IMR-90 (cell line): ENCODE data around the gene RGS3. TPM values are rescaled to one million over a fixed set of nuclear protein-coding genes. Genes with fewer than 3 reads are reported as not detected.

Experiments used
- ATAC-seq: fragments of 200-7000 bp; cut with Tn5 transposase; 2 replicates; pipeline ENCODE4 v1.9.1; 2020; ENCODE audit warnings: low read depth, mild to moderate bottlenecking, moderate library complexity
- BruUV-seq: library from RNA; stranded (reverse); fragments of 400-500 nt; replicated peaks from 2 replicates; lab custom pipeline; 2021; lab: Mats Ljungman, UMichigan
- CTCF ChIA-PET: fragments of 300-600 bp; formaldehyde crosslinking; extraction: SDS; loops from one replicate; lab custom pipeline; 2021; ENCODE audit warnings: antibody characterized with exemption; lab: Yijun Ruan, JAX
- POLR2A ChIA-PET: fragments of 300-600 bp; sonication (Branson Sonifier 250); formaldehyde crosslinking; loops from one replicate; lab custom pipeline; 2022; ENCODE audit warnings: antibody characterized with exemption; ENCODE audit not compliant: unreplicated experiment; lab: Charles Lee
- DNase-seq: peaks from one replicate; pipeline ENCODE4 v3.0.0; 2013
- H2AFZ ChIP-seq: replicated peaks from 2 replicates; pipeline ENCODE3; 2013; ENCODE audit warnings: low read length, mild to moderate bottlenecking; ENCODE audit not compliant: poor library complexity
- H2AK5ac ChIP-seq: 2 replicates; pipeline ENCODE4 v1.6.1; 2013; ENCODE audit warnings: low read depth, low read length, inconsistent platforms
- H2AK9ac ChIP-seq: replicated peaks from 2 replicates; pipeline ENCODE3; 2013; ENCODE audit warnings: mild to moderate bottlenecking, low read depth, low read length, moderate library complexity; ENCODE audit not compliant: poor library complexity
- H2BK120ac ChIP-seq: 2 replicates; pipeline ENCODE4 v1.6.1; 2013; ENCODE audit warnings: low read depth, low read length, inconsistent platforms
- H2BK15ac ChIP-seq: 3 replicates; pipeline ENCODE4 v1.6.1; 2013; ENCODE audit warnings: low read depth, low read length, inconsistent platforms
- H2BK20ac ChIP-seq: 2 replicates; pipeline ENCODE4 v1.6.1; 2013; ENCODE audit warnings: low read depth, mild to moderate bottlenecking, inconsistent platforms, low read length, moderate library complexity
- H2BK5ac ChIP-seq: 2 replicates; pipeline ENCODE4 v1.6.1; 2013; ENCODE audit warnings: mild to moderate bottlenecking, low read depth, low read length, inconsistent platforms; ENCODE audit not compliant: poor library complexity, severe bottlenecking
- H3K14ac ChIP-seq: replicated peaks from 2 replicates; pipeline ENCODE4 v1.6.1; 2013; ENCODE audit warnings: low read depth, low read length, inconsistent platforms
- H3K18ac ChIP-seq: 2 replicates; pipeline ENCODE4 v1.6.1; 2013; ENCODE audit warnings: low read depth, low read length, control low read depth
- H3K23ac ChIP-seq: 2 replicates; pipeline ENCODE4 v1.6.1; 2013; ENCODE audit warnings: low read depth, low read length, inconsistent platforms
- H3K27ac ChIP-seq: 2 replicates; pipeline ENCODE4 v1.5.1; 2013; ENCODE audit warnings: mild to moderate bottlenecking, control low read depth, low read length; ENCODE audit not compliant: insufficient read depth
- H3K27me3 ChIP-seq: 2 replicates; pipeline ENCODE4 v1.6.1; 2013; ENCODE audit warnings: low read length; ENCODE audit not compliant: control insufficient read depth, insufficient read depth
- H3K36me3 ChIP-seq: 2 replicates; pipeline ENCODE4 v1.6.1; 2013; ENCODE audit warnings: low read length, mixed read lengths; ENCODE audit not compliant: control insufficient read depth, insufficient read depth
- H3K4ac ChIP-seq: 2 replicates; pipeline ENCODE4 v1.6.1; 2013; ENCODE audit warnings: low read depth, low read length, inconsistent platforms
- H3K4me1 ChIP-seq: 2 replicates; pipeline ENCODE4 v1.6.1; 2013; ENCODE audit warnings: low read length, mixed read lengths; ENCODE audit not compliant: control insufficient read depth, insufficient read depth
- H3K4me2 ChIP-seq: 2 replicates; pipeline ENCODE4 v1.6.1; 2013; ENCODE audit warnings: low read depth, mild to moderate bottlenecking, control low read depth, low read length, moderate library complexity
- H3K4me3 ChIP-seq: 2 replicates; pipeline ENCODE4 v1.5.1; 2013; ENCODE audit warnings: low read depth, mild to moderate bottlenecking, control low read depth, low read length, moderate library complexity; ENCODE audit not compliant: insufficient read depth
- H3K56ac ChIP-seq: 2 replicates; pipeline ENCODE4 v1.6.1; 2013; ENCODE audit warnings: low read length, inconsistent platforms; ENCODE audit not compliant: insufficient read depth; ENCODE audit errors: extremely low read depth
- H3K79me1 ChIP-seq, 2 experiments: 2 replicates each; pipeline ENCODE4 v1.6.1; 2013; ENCODE audit warnings: low read length in 2 of 2, inconsistent platforms in 1 of 2, low read depth in 1 of 2
- H3K9ac ChIP-seq: 2 replicates; pipeline ENCODE4 v1.6.1; 2013; ENCODE audit warnings: low read depth, low read length, control low read depth
- H3K9me1 ChIP-seq: 2 replicates; pipeline ENCODE4 v1.6.1; 2013; ENCODE audit warnings: low read length, inconsistent platforms; ENCODE audit not compliant: insufficient read depth
- H3K9me3 ChIP-seq: 2 replicates; pipeline ENCODE4 v1.6.1; 2013; ENCODE audit warnings: low read length; ENCODE audit not compliant: control insufficient read depth, insufficient read depth
- H4K20me1 ChIP-seq: 2 replicates; pipeline ENCODE4 v1.6.1; 2013; ENCODE audit warnings: low read length, inconsistent platforms; ENCODE audit not compliant: insufficient read depth
- H4K5ac ChIP-seq: 2 replicates; pipeline ENCODE4 v1.6.1; 2013; ENCODE audit warnings: mild to moderate bottlenecking, low read depth, low read length, control low read depth
- H4K8ac ChIP-seq, 2 experiments: 2 replicates each; pipeline ENCODE4 v1.6.1; 2013; ENCODE audit warnings: low read depth in 2 of 2, low read length in 2 of 2, control low read depth in 1 of 2, inconsistent platforms in 1 of 2
- H4K91ac ChIP-seq: 2 replicates; pipeline ENCODE4 v1.6.1; 2013; ENCODE audit warnings: low read depth, low read length, inconsistent platforms; ENCODE audit not compliant: insufficient read depth
- BHLHE40 ChIP-seq: fragments of 150-350 bp; IDR thresholded peaks from 2 replicates; pipeline ENCODE4 v1.6.1; 2016; ENCODE audit warnings: mild to moderate bottlenecking, low read depth, low read length
- CEBPB ChIP-seq: IDR thresholded peaks from 2 replicates; pipeline ENCODE4 v1.6.1; 2012; ENCODE audit warnings: low read depth, low read length, improper control_type of control experiment
- CHD1 ChIP-seq: IDR thresholded peaks from 2 replicates; pipeline ENCODE4 v1.6.1; 2012; ENCODE audit warnings: low read depth, low read length, improper control_type of control experiment
- ELK1 ChIP-seq: fragments of 150-350 bp; IDR thresholded peaks from 2 replicates; pipeline ENCODE4 v1.6.1; 2016; ENCODE audit warnings: low read depth, mild to moderate bottlenecking, low read length, moderate library complexity, borderline replicate concordance
- FOS ChIP-seq: fragments of 150-350 bp; IDR thresholded peaks from 2 replicates; pipeline ENCODE4 v1.6.1; 2016; ENCODE audit warnings: low read depth, low read length
- MAFK ChIP-seq: IDR thresholded peaks from 2 replicates; pipeline ENCODE4 v1.6.1; 2012; ENCODE audit warnings: low read depth, low read length, improper control_type of control experiment
- MAZ ChIP-seq: IDR thresholded peaks from 2 replicates; pipeline ENCODE4 v1.6.1; 2012; ENCODE audit warnings: low read depth, mild to moderate bottlenecking, low read length, improper control_type of control experiment, moderate library complexity, borderline replicate concordance
- MXI1 ChIP-seq: IDR thresholded peaks from 2 replicates; pipeline ENCODE4 v1.6.1; 2012; ENCODE audit warnings: low read depth, mild to moderate bottlenecking, low read length, moderate library complexity, borderline replicate concordance
- POLR2A ChIP-seq: IDR thresholded peaks from 2 replicates; pipeline ENCODE4 v1.6.1; 2012; ENCODE audit warnings: mild to moderate bottlenecking, low read depth, low read length
- RCOR1 ChIP-seq: IDR thresholded peaks from 2 replicates; pipeline ENCODE4 v1.6.1; 2012; ENCODE audit warnings: mild to moderate bottlenecking, low read length, improper control_type of control experiment; ENCODE audit not compliant: insufficient replicate concordance
- RFX5 ChIP-seq: IDR thresholded peaks from 2 replicates; pipeline ENCODE4 v1.8.0; 2012; ENCODE audit warnings: low read depth, mild to moderate bottlenecking, low read length, moderate library complexity
- SMC3 ChIP-seq: fragments of 150-350 bp; IDR thresholded peaks from 2 replicates; pipeline ENCODE4 v1.6.1; 2016; ENCODE audit warnings: low read depth, mild to moderate bottlenecking, antibody characterized with exemption, low read length, moderate library complexity
- USF2 ChIP-seq: fragments of 150-350 bp; IDR thresholded peaks from 2 replicates; pipeline ENCODE4 v1.6.1; 2017; ENCODE audit warnings: mild to moderate bottlenecking, antibody characterized with exemption, low read length, low read depth
- WGBS, 2 experiments: methylation state at CpG; one replicate each; pipeline versions ENCODE4 v1.1.5 to v1.1.7; 2013; ENCODE audit warnings: missing lambda C conversion rate in 2 of 2; ENCODE audit not compliant: insufficient read length in 1 of 2; ENCODE audit errors: extremely low coverage in 2 of 2; 5-methylcytosine and 5-hydroxymethylcytosine counted together
- dilution Hi-C: fragments of 300-500 bp; cut with HindIII; formaldehyde crosslinking; loops from one replicate; pipeline ENCODE4 v1.14.3; 2018; ENCODE audit warnings: low sequenced_read_pairs; ENCODE audit not compliant: unreplicated experiment
- in situ Hi-C: fragments of 300-500 bp; cut with MboI; formaldehyde crosslinking; loops from 3 replicates; pipeline ENCODE4 v1.14.3; 2019; ENCODE audit warnings: low sequenced_read_pairs, inconsistent platforms, mixed read lengths
- intact Hi-C: fragments of 100-400 bp; cut with micrococcal nuclease; formaldehyde crosslinking; loops from 2 replicates; pipeline ENCODE4 v1.10.0; 2022
- polyA plus RNA-seq, 3 experiments: library from polyadenylated mRNA; depleted of rRNA; stranded (reverse); fragments of >200 nt; gene quantifications; 2 replicates each; pipeline ENCODE4 v1.2.3, GENCODE V29; 2012; ENCODE audit warnings: low replicate concordance in 1 of 3
- total RNA-seq: library from RNA; depleted of rRNA; stranded (reverse); fragments of >200 nt; gene quantifications from 2 replicates; pipeline ENCODE4 v1.2.3, GENCODE V29; 2012
- TF ChIP-seq, protein P1 (sequence below): conservative IDR thresholded peaks from 2 replicates; pipeline ENCODE4 v1.5.1; 2012; ENCODE audit warnings: mild to moderate bottlenecking, low read depth, low read length, improper control_type of control experiment

Gene RGS3
- total and polyA plus RNA-seq, 2 of the 4 experiments (the other 2 are of a cell fraction): 51.8 to 65.6 TPM

DNA sequence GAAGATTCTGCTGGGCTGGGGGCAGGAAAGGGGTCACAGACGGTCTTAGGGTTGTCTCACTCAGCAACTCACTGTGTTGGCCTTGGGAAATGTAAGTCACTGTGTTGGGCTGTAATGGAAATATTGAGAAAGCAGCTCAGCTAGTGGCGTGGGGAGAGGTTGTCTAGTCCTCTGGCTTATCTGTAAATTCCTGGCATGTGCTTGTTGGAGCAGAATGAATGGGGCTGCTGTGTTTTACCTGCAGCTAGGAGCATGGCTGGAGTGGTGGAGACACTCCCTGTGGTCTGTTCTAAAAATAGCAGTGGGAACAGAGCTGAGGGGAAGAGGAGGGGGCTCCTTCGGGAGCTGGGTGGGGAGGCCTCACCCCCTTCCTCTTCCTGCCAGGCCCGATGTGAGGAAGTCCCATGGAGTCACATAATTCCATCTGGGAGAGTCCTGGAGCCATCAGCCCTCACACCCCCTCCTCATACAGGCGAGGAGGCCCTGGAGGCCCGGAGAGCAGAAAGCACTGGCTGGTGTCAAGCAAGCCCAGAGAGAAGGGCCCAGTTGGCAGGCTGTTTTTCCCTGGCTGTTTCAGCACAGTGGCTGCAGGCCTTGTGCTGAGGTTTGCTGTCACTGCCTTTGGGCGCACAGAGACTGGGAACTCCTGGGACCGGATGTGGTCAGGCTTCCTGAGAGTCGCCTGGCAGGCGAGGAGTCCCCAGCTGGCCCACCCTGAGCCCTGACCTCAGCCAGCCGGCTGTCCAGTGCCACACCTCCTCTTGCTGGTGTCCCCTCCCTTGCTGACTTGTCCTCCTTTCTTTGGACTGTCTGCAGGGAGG, 84.9 kb downstream of the RGS3 start:
- H4K8ac ChIP-seq: peak overlapping the region in 1 of 2 experiments; percentile 17; a peak in 1 of 4 replicates
- no peaks in the 10 kb centered on the region for H3K79me1 ChIP-seq
- no peaks in the 10 kb centered on the region for H3K9me3 ChIP-seq
- no peak for DNase-seq
- peak overlapping the region; percentile 42; the same call in 1 of the 2 replicates for H2AK5ac ChIP-seq
- ATAC-seq: peak; percentile 62
- CTCF ChIA-PET: no interaction called here
- no peak overlapping the region for H3K9ac ChIP-seq
- H3K56ac ChIP-seq: no peak overlapping the region
- H3K27ac ChIP-seq: no peak overlapping the region
- intact Hi-C loops: no loop called here
- BruUV-seq: no TSS peak
- peak overlapping the region; percentile 43 for H3K4ac ChIP-seq
- no peak overlapping the region for H2AK9ac ChIP-seq
- H4K5ac ChIP-seq: no peak overlapping the region; the same call in 1 of the 2 replicates
- dilution Hi-C loops: no loop called here
- WGBS, 2 experiments: 63% methylated on average over 2 of the region's 11 CpGs; no CpG with 5 or more reads in 1 of the 2 experiments
- 0 out of 2 replicates have a peak overlapping the region, but pooled peaks have one; percentile 25 for H4K91ac ChIP-seq
- H3K27me3 ChIP-seq: no peaks in the 10 kb centered on the region; the same call in 1 of the 2 replicates
- H2BK20ac ChIP-seq: peak overlapping the region; percentile 50; the same call in 1 of the 2 replicates
- no peak overlapping the region for H3K4me2 ChIP-seq
- peak overlapping the region; percentile 56; the same call in 1 of the 2 replicates for H3K14ac ChIP-seq
- peaks cover 12% of the 10 kb centered on the region for H3K4me1 ChIP-seq
- H2BK5ac ChIP-seq: peak overlapping the region; percentile 7
- peak overlapping the region; percentile 79 for H2AFZ ChIP-seq
- POLR2A ChIA-PET: no interaction called here
- in situ Hi-C loops: no loop called here
- peak overlapping the region; percentile 41 for H2BK120ac ChIP-seq
- no peak overlapping the region for H3K23ac ChIP-seq
- H3K18ac ChIP-seq: peak overlapping the region; percentile 29
- H4K20me1 ChIP-seq: no peaks in the 10 kb centered on the region
- H3K36me3 ChIP-seq: no peaks in the 10 kb centered on the region
- no peak overlapping the region for H3K4me3 ChIP-seq
- 0 out of 2 replicates have a peak, but pooled peaks cover 9% of the 10 kb centered on the region for H3K9me1 ChIP-seq
- peak overlapping the region; percentile 19; the same call in 1 of the 3 replicates for H2BK15ac ChIP-seq
- TF ChIP-seq USF2: no peak
- TF ChIP-seq FOS: no peak
- TF ChIP-seq CHD1: no peak
- no peak for TF ChIP-seq RCOR1
- TF ChIP-seq ELK1: no peak
- TF ChIP-seq POLR2A: no peak
- no peak for TF ChIP-seq RFX5
- no peak for TF ChIP-seq BHLHE40
- no peak for TF ChIP-seq MAFK
- TF ChIP-seq SMC3: no peak
- no peak for TF ChIP-seq CEBPB
- no peak for TF ChIP-seq MAZ
- TF ChIP-seq MXI1: no peak
- TF ChIP-seq, protein P1, sequence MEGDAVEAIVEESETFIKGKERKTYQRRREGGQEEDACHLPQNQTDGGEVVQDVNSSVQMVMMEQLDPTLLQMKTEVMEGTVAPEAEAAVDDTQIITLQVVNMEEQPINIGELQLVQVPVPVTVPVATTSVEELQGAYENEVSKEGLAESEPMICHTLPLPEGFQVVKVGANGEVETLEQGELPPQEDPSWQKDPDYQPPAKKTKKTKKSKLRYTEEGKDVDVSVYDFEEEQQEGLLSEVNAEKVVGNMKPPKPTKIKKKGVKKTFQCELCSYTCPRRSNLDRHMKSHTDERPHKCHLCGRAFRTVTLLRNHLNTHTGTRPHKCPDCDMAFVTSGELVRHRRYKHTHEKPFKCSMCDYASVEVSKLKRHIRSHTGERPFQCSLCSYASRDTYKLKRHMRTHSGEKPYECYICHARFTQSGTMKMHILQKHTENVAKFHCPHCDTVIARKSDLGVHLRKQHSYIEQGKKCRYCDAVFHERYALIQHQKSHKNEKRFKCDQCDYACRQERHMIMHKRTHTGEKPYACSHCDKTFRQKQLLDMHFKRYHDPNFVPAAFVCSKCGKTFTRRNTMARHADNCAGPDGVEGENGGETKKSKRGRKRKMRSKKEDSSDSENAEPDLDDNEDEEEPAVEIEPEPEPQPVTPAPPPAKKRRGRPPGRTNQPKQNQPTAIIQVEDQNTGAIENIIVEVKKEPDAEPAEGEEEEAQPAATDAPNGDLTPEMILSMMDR: no peak
